ENCODE data around the gene VIL1.

Gene VIL1

GRCh38 chr2:218386505-218387368 is 32.2 kb upstream of the VIL1 start:
- peaks cover 14% of the 10 kb centered on the region for H3K27me3 ChIP-seq (ENCODE audit: control insufficient read depth, insufficient read depth, low read length)
- H3K36me3 ChIP-seq (ENCODE audit: control insufficient read depth, insufficient read depth, low read length), result no peaks in the 10 kb centered on the region
- peak overlapping the region; percentile 77 for H3K4me3 ChIP-seq (ENCODE audit: low read depth, low read length)
- no peaks in the 10 kb centered on the region for H3K9me3 ChIP-seq (ENCODE audit: control insufficient read depth, insufficient read depth, low read length)
- H3K9ac ChIP-seq (ENCODE audit: low read depth, low read length), result no peak overlapping the region
- H3K27ac ChIP-seq (ENCODE audit: low read depth, low read length), result no peak overlapping the region
- H3K4me1 ChIP-seq (ENCODE audit: control insufficient read depth, insufficient read depth, low read length), result peaks cover 4% of the 10 kb centered on the region; the same call in 1 of the 2 replicates

- Histone ChIP-seq H3K27ac (ENCODE audit: low read depth, low read length) (no peak overlapping the region), H3K4me1 (ENCODE audit: control insufficient read depth, insufficient read depth, low read length) (peaks cover 4% of the 10 kb centered on the region; the same call in 1 of the 2 replicates), H3K9me3 (ENCODE audit: control insufficient read depth, insufficient read depth, low read length) (no peaks in the 10 kb centered on the region), H3K9ac (ENCODE audit: low read depth, low read length) (peak overlapping the region; percentile 50; the same call in 1 of the 2 replicates), H3K27me3 (ENCODE audit: control insufficient read depth, insufficient read depth, low read length) (peaks cover 14% of the 10 kb centered on the region), H3K36me3 (ENCODE audit: control insufficient read depth, insufficient read depth, low read length) (no peaks in the 10 kb centered on the region), H3K4me3 (ENCODE audit: low read depth, low read length) (peak overlapping the region; percentile 77)
Measured at GRCh38 chr2:218387369-218388194, 31.3 kb upstream of the VIL1 start.

DNA sequence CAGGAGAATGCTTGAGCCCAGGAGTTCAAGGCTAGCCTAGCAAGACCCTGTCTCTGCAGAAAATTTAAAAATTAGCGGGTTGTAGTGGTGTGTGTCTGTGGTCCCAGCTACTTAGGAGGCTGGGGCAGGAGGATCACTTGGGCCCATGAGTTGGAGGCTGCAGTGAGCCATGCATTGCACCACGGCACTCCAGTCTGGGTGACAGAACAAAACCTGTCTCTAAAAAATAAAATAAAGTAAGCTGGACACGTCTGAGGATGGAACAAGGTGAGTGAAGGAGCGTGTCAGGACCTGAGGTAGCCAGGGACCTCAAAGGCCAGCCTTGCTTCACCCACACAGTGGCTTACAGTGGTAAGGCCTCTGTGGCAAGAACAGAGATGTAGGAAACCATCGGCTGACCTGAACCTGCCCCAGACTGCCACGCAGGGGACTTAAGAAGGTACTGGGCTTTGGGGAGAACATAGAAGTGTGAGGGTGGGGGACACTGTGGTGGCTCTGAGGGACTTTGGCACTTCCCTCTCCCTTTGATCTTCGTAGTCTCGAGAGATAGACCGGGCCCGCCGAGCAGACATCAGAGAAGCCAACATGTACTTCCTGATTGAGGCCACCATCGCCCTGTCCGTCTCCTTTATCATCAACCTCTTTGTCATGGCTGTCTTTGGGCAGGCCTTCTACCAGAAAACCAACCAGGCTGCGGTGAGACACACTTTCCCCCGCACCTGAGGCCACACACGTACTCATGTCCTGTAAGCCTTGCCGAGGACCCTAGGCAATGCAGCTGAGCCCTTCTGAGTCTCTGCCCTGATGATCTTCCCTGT is 29.4 kb upstream of the VIL1 start:
- H3K36me3 ChIP-seq (ENCODE audit: control insufficient read depth, insufficient read depth, low read length), result no peaks in the 10 kb centered on the region
- no peak overlapping the region for H3K27ac ChIP-seq (ENCODE audit: low read depth, low read length)
- no peak overlapping the region for H3K4me3 ChIP-seq (ENCODE audit: low read depth, low read length)
- no peak overlapping the region for H3K9ac ChIP-seq (ENCODE audit: low read depth, low read length)
- H3K27me3 ChIP-seq (ENCODE audit: control insufficient read depth, insufficient read depth, low read length), result peaks cover 20% of the 10 kb centered on the region
- H3K4me1 ChIP-seq (ENCODE audit: control insufficient read depth, insufficient read depth, low read length), result peaks cover 12% of the 10 kb centered on the region; the same call in 1 of the 2 replicates
- H3K9me3 ChIP-seq (ENCODE audit: control insufficient read depth, insufficient read depth, low read length), result no peaks in the 10 kb centered on the region

DNA sequence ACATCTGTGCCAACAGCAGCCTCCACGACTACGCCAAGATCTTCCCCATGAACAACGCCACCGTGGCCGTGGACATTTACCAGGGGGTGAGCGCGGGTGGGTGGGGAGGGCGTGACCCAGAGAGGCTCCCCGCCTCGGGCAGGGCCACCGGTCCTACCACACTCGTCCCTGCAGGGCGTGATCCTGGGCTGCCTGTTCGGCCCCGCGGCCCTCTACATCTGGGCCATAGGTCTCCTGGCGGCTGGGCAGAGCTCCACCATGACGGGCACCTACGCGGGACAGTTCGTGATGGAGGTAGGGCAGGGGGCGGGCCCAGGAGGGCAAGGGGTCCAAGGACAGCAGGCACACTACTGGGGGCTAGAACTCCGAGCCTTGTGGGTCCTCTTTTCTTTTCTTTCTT is 27.7 kb upstream of the VIL1 start:
- no peaks in the 10 kb centered on the region for H3K9me3 ChIP-seq (ENCODE audit: control insufficient read depth, insufficient read depth, low read length)
- peaks cover 12% of the 10 kb centered on the region; the same call in 1 of the 2 replicates for H3K4me1 ChIP-seq (ENCODE audit: control insufficient read depth, insufficient read depth, low read length)
- H3K27ac ChIP-seq (ENCODE audit: low read depth, low read length), result no peak overlapping the region
- H3K9ac ChIP-seq (ENCODE audit: low read depth, low read length), result no peak overlapping the region
- H3K4me3 ChIP-seq (ENCODE audit: low read depth, low read length), result no peak overlapping the region
- H3K36me3 ChIP-seq (ENCODE audit: control insufficient read depth, insufficient read depth, low read length), result no peaks in the 10 kb centered on the region
- peaks cover 24% of the 10 kb centered on the region for H3K27me3 ChIP-seq (ENCODE audit: control insufficient read depth, insufficient read depth, low read length)

- Histone ChIP-seq H3K4me3 (ENCODE audit: low read depth, low read length) (no peak overlapping the region), H3K4me1 (ENCODE audit: control insufficient read depth, insufficient read depth, low read length) (peaks cover 19% of the 10 kb centered on the region), H3K27me3 (ENCODE audit: control insufficient read depth, insufficient read depth, low read length) (peaks cover 24% of the 10 kb centered on the region), H3K9ac (ENCODE audit: low read depth, low read length) (no peak overlapping the region), H3K9me3 (ENCODE audit: control insufficient read depth, insufficient read depth, low read length) (no peaks in the 10 kb centered on the region), H3K27ac (ENCODE audit: low read depth, low read length) (no peak overlapping the region), H3K36me3 (ENCODE audit: control insufficient read depth, insufficient read depth, low read length) (no peaks in the 10 kb centered on the region)
Measured at GRCh38 chr2:218392459-218392858, 26.5 kb upstream of the VIL1 start.

GRCh38 chr2:218392891-218393462 is 25.9 kb upstream of the VIL1 start:
- Histone ChIP-seq H3K36me3 (ENCODE audit: control insufficient read depth, insufficient read depth, low read length) (no peaks in the 10 kb centered on the region), H3K27me3 (ENCODE audit: control insufficient read depth, insufficient read depth, low read length) (peaks cover 29% of the 10 kb centered on the region), H3K9me3 (ENCODE audit: control insufficient read depth, insufficient read depth, low read length) (no peaks in the 10 kb centered on the region), H3K4me3 (ENCODE audit: low read depth, low read length) (no peak overlapping the region), H3K4me1 (ENCODE audit: control insufficient read depth, insufficient read depth, low read length) (peaks cover 20% of the 10 kb centered on the region), H3K9ac (ENCODE audit: low read depth, low read length) (no peak overlapping the region), H3K27ac (ENCODE audit: low read depth, low read length) (no peak overlapping the region)

- Histone ChIP-seq H3K4me3 (ENCODE audit: low read depth, low read length) (no peak overlapping the region), H3K4me1 (ENCODE audit: control insufficient read depth, insufficient read depth, low read length) (peaks cover 20% of the 10 kb centered on the region), H3K36me3 (ENCODE audit: control insufficient read depth, insufficient read depth, low read length) (no peaks in the 10 kb centered on the region), H3K9me3 (ENCODE audit: control insufficient read depth, insufficient read depth, low read length) (no peaks in the 10 kb centered on the region), H3K27me3 (ENCODE audit: control insufficient read depth, insufficient read depth, low read length) (peaks cover 38% of the 10 kb centered on the region), H3K27ac (ENCODE audit: low read depth, low read length) (no peak overlapping the region), H3K9ac (ENCODE audit: low read depth, low read length) (no peak overlapping the region)
Measured at GRCh38 chr2:218393750-218394290, 25.1 kb upstream of the VIL1 start.

GRCh38 chr2:218394298-218395089 is 24.4 kb upstream of the VIL1 start:
- peaks cover 20% of the 10 kb centered on the region for H3K4me1 ChIP-seq (ENCODE audit: control insufficient read depth, insufficient read depth, low read length)
- H3K4me3 ChIP-seq (ENCODE audit: low read depth, low read length), result no peak overlapping the region
- no peaks in the 10 kb centered on the region for H3K9me3 ChIP-seq (ENCODE audit: control insufficient read depth, insufficient read depth, low read length)
- H3K36me3 ChIP-seq (ENCODE audit: control insufficient read depth, insufficient read depth, low read length), result no peaks in the 10 kb centered on the region
- H3K27ac ChIP-seq (ENCODE audit: low read depth, low read length), result no peak overlapping the region
- no peak overlapping the region for H3K9ac ChIP-seq (ENCODE audit: low read depth, low read length)
- peaks cover 44% of the 10 kb centered on the region for H3K27me3 ChIP-seq (ENCODE audit: control insufficient read depth, insufficient read depth, low read length)

- peaks cover 20% of the 10 kb centered on the region for H3K4me1 ChIP-seq (ENCODE audit: control insufficient read depth, insufficient read depth, low read length)
- H3K36me3 ChIP-seq (ENCODE audit: control insufficient read depth, insufficient read depth, low read length), result no peaks in the 10 kb centered on the region
- H3K9me3 ChIP-seq (ENCODE audit: control insufficient read depth, insufficient read depth, low read length), result no peaks in the 10 kb centered on the region
- H3K9ac ChIP-seq (ENCODE audit: low read depth, low read length), result no peak overlapping the region
- no peak overlapping the region for H3K27ac ChIP-seq (ENCODE audit: low read depth, low read length)
- H3K27me3 ChIP-seq (ENCODE audit: control insufficient read depth, insufficient read depth, low read length), result peaks cover 45% of the 10 kb centered on the region
- H3K4me3 ChIP-seq (ENCODE audit: low read depth, low read length), result no peak overlapping the region
Measured at GRCh38 chr2:218395090-218395444, 23.9 kb upstream of the VIL1 start.

DNA sequence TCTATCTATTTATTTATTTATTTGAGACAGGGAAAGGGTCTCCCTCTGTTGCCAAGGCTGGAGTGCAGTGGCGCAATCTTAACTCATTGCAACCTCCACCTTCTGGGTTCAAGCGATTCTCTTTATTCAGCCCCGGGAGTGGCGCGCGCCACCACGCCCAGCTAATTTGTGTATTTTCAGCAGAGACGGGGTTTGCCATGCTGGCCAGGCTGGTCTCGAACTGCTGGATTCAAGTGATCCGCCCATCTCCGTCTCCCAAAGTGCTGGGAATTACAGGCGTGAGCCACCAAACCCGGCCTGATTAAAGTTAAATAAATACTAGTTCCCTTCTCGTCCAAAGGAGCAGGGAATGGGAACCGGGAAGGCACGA is 23.5 kb upstream of the VIL1 start:
- Histone ChIP-seq H3K27ac (ENCODE audit: low read depth, low read length) (no peak overlapping the region), H3K36me3 (ENCODE audit: control insufficient read depth, insufficient read depth, low read length) (no peaks in the 10 kb centered on the region)

More for the DNA sequence above, 23.5 kb upstream of the VIL1 start:
- H3K4me3 ChIP-seq (ENCODE audit: low read depth, low read length), result peak overlapping the region; percentile 93
- H3K9ac ChIP-seq (ENCODE audit: low read depth, low read length), result no peak overlapping the region
- H3K4me1 ChIP-seq (ENCODE audit: control insufficient read depth, insufficient read depth, low read length), result peaks cover 20% of the 10 kb centered on the region
- peaks cover 45% of the 10 kb centered on the region for H3K27me3 ChIP-seq (ENCODE audit: control insufficient read depth, insufficient read depth, low read length)
- H3K9me3 ChIP-seq (ENCODE audit: control insufficient read depth, insufficient read depth, low read length), result no peaks in the 10 kb centered on the region
